Effector memory CD4-positive, alpha-beta T cell (primary cell): ENCODE measurements around the gene ZNF687.
"Not testable (repeated sequence)": the region's sequence is repeated elsewhere in the genome, so short reads cannot be mapped to it uniquely, and the experiment has no call there.

Source experiments
- DNase-seq, 3 donors: peaks; one replicate each; pipeline ENCODE4 v3.0.0-alpha.2; 2020
- H3K27ac ChIP-seq: 2 replicates; pipeline ENCODE4 v1.7.0; 2013; ENCODE audit warnings: mild to moderate bottlenecking, low read length, moderate library complexity; ENCODE audit not compliant: insufficient read depth, poor library complexity, severe bottlenecking
- H3K27me3 ChIP-seq: replicated peaks from 2 replicates; pipeline ENCODE4 v1.7.0; 2013; ENCODE audit warnings: mild to moderate bottlenecking, low read length; ENCODE audit not compliant: insufficient read depth, control insufficient read depth, poor library complexity, severe bottlenecking
- H3K36me3 ChIP-seq: 2 replicates; pipeline ENCODE4 v1.7.0; 2013; ENCODE audit warnings: mild to moderate bottlenecking, low read length, moderate library complexity; ENCODE audit not compliant: control insufficient read depth, insufficient read depth
- H3K4me1 ChIP-seq: 2 replicates; pipeline ENCODE4 v1.7.0; 2013; ENCODE audit warnings: low read length, mild to moderate bottlenecking; ENCODE audit not compliant: control insufficient read depth, insufficient read depth, poor library complexity, severe bottlenecking
- H3K4me3 ChIP-seq: 2 replicates; pipeline ENCODE4 v1.7.0; 2013; ENCODE audit warnings: low read length, low read depth, mild to moderate bottlenecking; ENCODE audit not compliant: insufficient read depth, poor library complexity, severe bottlenecking
- H3K9me3 ChIP-seq: 2 replicates; pipeline ENCODE4 v1.7.0; 2013; ENCODE audit warnings: mild to moderate bottlenecking, low read length, moderate library complexity; ENCODE audit not compliant: control insufficient read depth

Gene ZNF687

GRCh38 chr1:151254217-151255213, 27.6 kb upstream of the ZNF687 start, which contains the start of gene PSMD4:
Gene PSMD4, plus strand, starts transcription at chr1:151254734. Its CDS starts 49 bp downstream, at chr1:151254783.
- H3K27ac ChIP-seq = peak within 1 kb of the TSS; percentile 68

GRCh38 chr1:151255381-151255780, 26.7 kb upstream of the ZNF687 start:
- Histone ChIP-seq H3K4me3 (peak overlapping the region; percentile 73), H3K27ac (peak overlapping the region; percentile 68), H3K36me3 (no peaks in the 10 kb centered on the region), H3K9me3 (no peaks in the 10 kb centered on the region), H3K27me3 (no peaks in the 10 kb centered on the region), H3K4me1 (peaks cover 8% of the 10 kb centered on the region)
- DNase-seq = no peak

More at GRCh38 chr1:151254217-151255213, 27.6 kb upstream of the ZNF687 start, which contains the start of gene PSMD4:
- peaks cover 1% of the 10 kb centered on the region for H3K36me3 ChIP-seq
- peak; percentile 88 to 89 (median 88) for DNase-seq
- no peaks in the 10 kb centered on the region for H3K9me3 ChIP-seq
- H3K27me3 ChIP-seq = no peaks in the 10 kb centered on the region
- peak within 1 kb of the TSS; percentile 73 for H3K4me3 ChIP-seq
- H3K4me1 ChIP-seq = peaks cover 8% of the 10 kb centered on the region

- no peak for DNase-seq
- H3K4me1 ChIP-seq = peaks cover 8% of the 10 kb centered on the region
- no peak overlapping the region for H3K4me3 ChIP-seq
- H3K27ac ChIP-seq = no peak overlapping the region
- H3K36me3 ChIP-seq = peaks cover 18% of the 10 kb centered on the region
- H3K27me3 ChIP-seq = no peaks in the 10 kb centered on the region
- H3K9me3 ChIP-seq = no peaks in the 10 kb centered on the region
Measured at GRCh38 chr1:151259351-151259750, 22.7 kb upstream of the ZNF687 start.

- H3K27ac ChIP-seq = no peak overlapping the region
- H3K4me1 ChIP-seq = no peaks in the 10 kb centered on the region
- DNase-seq = no peak
- peaks cover 49% of the 10 kb centered on the region for H3K36me3 ChIP-seq
- H3K9me3 ChIP-seq = no peaks in the 10 kb centered on the region
- H3K4me3 ChIP-seq = no peak overlapping the region
- no peaks in the 10 kb centered on the region for H3K27me3 ChIP-seq
Measured at GRCh38 chr1:151265446-151266236, 16.5 kb upstream of the ZNF687 start.

GRCh38 chr1:151266315-151266714, 15.8 kb upstream of the ZNF687 start:
- Histone ChIP-seq H3K4me1 (no peaks in the 10 kb centered on the region), H3K9me3 (no peaks in the 10 kb centered on the region), H3K4me3 (no peak overlapping the region), H3K27ac (no peak overlapping the region), H3K36me3 (peaks cover 49% of the 10 kb centered on the region), H3K27me3 (no peaks in the 10 kb centered on the region)
- DNase-seq = no peak

- peaks cover 46% of the 10 kb centered on the region for H3K36me3 ChIP-seq
- no peaks in the 10 kb centered on the region for H3K27me3 ChIP-seq
- DNase-seq = no peak
- H3K4me1 ChIP-seq = no peaks in the 10 kb centered on the region
- H3K9me3 ChIP-seq = no peaks in the 10 kb centered on the region
- H3K27ac ChIP-seq = no peak overlapping the region
- H3K4me3 ChIP-seq = no peak overlapping the region
Measured at GRCh38 chr1:151266821-151267220, 15.3 kb upstream of the ZNF687 start.

GRCh38 chr1:151267760-151268159, 14.3 kb upstream of the ZNF687 start:
- Histone ChIP-seq H3K9me3 (no peaks in the 10 kb centered on the region), H3K4me3 (no peak overlapping the region), H3K27ac (no peak overlapping the region), H3K4me1 (no peaks in the 10 kb centered on the region), H3K36me3 (peaks cover 37% of the 10 kb centered on the region), H3K27me3 (no peaks in the 10 kb centered on the region)
- DNase-seq = no peak

GRCh38 chr1:151273924-151274466, 8.1 kb upstream of the ZNF687 start:
- Histone ChIP-seq H3K27ac (no peak overlapping the region), H3K9me3 (no peaks in the 10 kb centered on the region), H3K36me3 (no peaks in the 10 kb centered on the region), H3K27me3 (no peaks in the 10 kb centered on the region), H3K4me1 (no peaks in the 10 kb centered on the region), H3K4me3 (no peak overlapping the region)
- no peak for DNase-seq

GRCh38 chr1:151275341-151275740, 6.8 kb upstream of the ZNF687 start:
- H3K4me1 ChIP-seq, H3K9me3 ChIP-seq, H3K27ac ChIP-seq, H3K4me3 ChIP-seq, H3K27me3 ChIP-seq, DNase-seq, H3K36me3 ChIP-seq: not testable (repeated sequence)
